GM12878 (cell line): ENCODE measurements around the gene ZNF628. TPM values are rescaled to one million over a fixed set of nuclear protein-coding genes. Genes with fewer than 3 reads are reported as not detected.
A peak's percentile ranks its signal among the peaks of the same experiment; 100 is the strongest.

Experiments used
- ATAC-seq: fragments of 200-7000 bp; cut with Tn5 transposase; 3 replicates; pipeline ENCODE4 v1.9.1; 2020; ENCODE audit warnings: mild to moderate bottlenecking, moderate library complexity
- BruUV-seq: library from RNA; stranded (reverse); fragments of 400-500 nt; replicated peaks from 2 replicates; lab custom pipeline; 2021; lab: Mats Ljungman, UMichigan
- CTCF ChIA-PET: fragments of 300-600 bp; sonication (Branson Sonifier 250); formaldehyde crosslinking; extraction: SDS; loops from one replicate; lab custom pipeline; 2021; ENCODE audit warnings: inconsistent platforms; lab: Yijun Ruan, JAX
- POLR2A ChIA-PET: fragments of 350-600 bp; formaldehyde crosslinking; extraction: SDS; loops from one replicate; lab custom pipeline; 2021; ENCODE audit warnings: inconsistent platforms; lab: Charles Lee
- RAD21 ChIA-PET: fragments of 300-600 bp; sonication (Branson Sonifier 250); formaldehyde crosslinking; loops from one replicate; lab custom pipeline; 2023; ENCODE audit warnings: antibody characterized with exemption; ENCODE audit not compliant: unreplicated experiment; lab: Charles Lee
- SMC1A ChIA-PET: fragments of 300-600 bp; sonication (Branson Sonifier 250); formaldehyde crosslinking; loops from one replicate; lab custom pipeline; 2023; ENCODE audit not compliant: unreplicated experiment, uncharacterized antibody; lab: Charles Lee
- DNase-seq: peaks from one replicate; pipeline ENCODE4 v3.0.0-alpha.2; 2011; ENCODE audit warnings: low read depth, low spot score
- FAIRE-seq: peaks from 3 replicates; lab custom pipeline; 2011; peaks lifted over from hg19 to GRCh38; lab: Jason Lieb, UNC
- H2AFZ ChIP-seq: 2 replicates; pipeline ENCODE4 v1.6.0; 2011; ENCODE audit warnings: low read depth, low read length, control low read depth; ENCODE audit not compliant: control insufficient read depth
- H3K27ac ChIP-seq: 2 replicates; pipeline ENCODE4 v1.5.1; 2011; ENCODE audit warnings: control low read depth; ENCODE audit not compliant: control insufficient read depth, insufficient read depth
- H3K27me3 ChIP-seq, 2 experiments: replicated peaks in 1 of 2; 2 replicates each; pipeline versions ENCODE4 v1.6.0 to v1.6.1; 2011; ENCODE audit warnings: low read length in 1 of 2; ENCODE audit not compliant: control insufficient read depth in 2 of 2, insufficient read depth in 2 of 2
- H3K36me3 ChIP-seq, 2 experiments: 2 replicates each; pipeline ENCODE4 v1.5.1; 2011; ENCODE audit warnings: low read length in 1 of 2; ENCODE audit not compliant: control insufficient read depth in 2 of 2, insufficient read depth in 2 of 2
- H3K4me1 ChIP-seq: 2 replicates; pipeline ENCODE4 v1.6.1; 2011; ENCODE audit warnings: mild to moderate bottlenecking, low read length, moderate library complexity, mixed read lengths; ENCODE audit not compliant: control insufficient read depth, insufficient read depth
- H3K4me2 ChIP-seq: 2 replicates; pipeline ENCODE4 v1.6.0; 2011; ENCODE audit warnings: control low read depth; ENCODE audit not compliant: control insufficient read depth, insufficient read depth
- H3K4me3 ChIP-seq: fragments of 200-600 bp; sonication (generic); 2 replicates; pipeline ENCODE4 v1.5.1; 2016
- H3K79me2 ChIP-seq: 2 replicates; pipeline ENCODE4 v1.6.0; 2011; ENCODE audit warnings: low read length; ENCODE audit not compliant: control insufficient read depth, insufficient read depth
- H3K9ac ChIP-seq: 2 replicates; pipeline ENCODE4 v1.8.0; 2011; ENCODE audit warnings: low read length, control low read depth, mixed read lengths; ENCODE audit not compliant: control insufficient read depth, insufficient read depth
- H3K9me3 ChIP-seq: replicated peaks from 3 replicates; pipeline ENCODE4 v1.5.1; 2011; ENCODE audit warnings: mild to moderate bottlenecking, low read length; ENCODE audit not compliant: control insufficient read depth, insufficient read depth
- H4K20me1 ChIP-seq: 2 replicates; pipeline ENCODE4 v1.6.0; 2011; ENCODE audit not compliant: control insufficient read depth, insufficient read depth
- BCL11A ChIP-seq: IDR thresholded peaks from 2 replicates; pipeline ENCODE4 v1.6.1; 2011; ENCODE audit warnings: low read depth, low read length
- CEBPB ChIP-seq, 2 experiments: fragments of 150-350 bp in 1 of 2; IDR thresholded peaks; 2 replicates each; pipeline ENCODE4 v1.6.1; 2012 to 2014; ENCODE audit warnings: low read depth in 2 of 2, low read length in 2 of 2, borderline replicate concordance in 1 of 2, inconsistent platforms in 1 of 2
- CUX1 ChIP-seq: IDR thresholded peaks from 2 replicates; pipeline ENCODE4 v1.6.1; 2012; ENCODE audit warnings: improper control_type of control experiment, low read depth, low read length; ENCODE audit not compliant: insufficient replicate concordance
- KDM1A ChIP-seq: fragments of 200-600 bp; sonication (generic); IDR thresholded peaks from 2 replicates; pipeline ENCODE4 v1.6.1; 2016; ENCODE audit warnings: borderline replicate concordance
- MEF2A ChIP-seq: IDR thresholded peaks from 2 replicates; pipeline ENCODE4 v1.6.1; 2011; ENCODE audit warnings: low read depth, mild to moderate bottlenecking, low read length, moderate library complexity; ENCODE audit not compliant: insufficient read depth
- MEF2B ChIP-seq: fragments of 450-650 bp; IDR thresholded peaks from 2 replicates; pipeline ENCODE4 v1.6.1; 2018; ENCODE audit warnings: mild to moderate bottlenecking, moderate library complexity; ENCODE audit not compliant: partially characterized antibody, poor library complexity, severe bottlenecking
- MXI1 ChIP-seq: fragments of 150-350 bp; IDR thresholded peaks from 2 replicates; pipeline ENCODE4 v1.6.1; 2011; ENCODE audit warnings: low read depth, mild to moderate bottlenecking, inconsistent platforms, low read length, improper control_type of control experiment
- SRF ChIP-seq, 2 experiments: IDR thresholded peaks; 2 replicates each; pipeline ENCODE4 v1.6.1; 2011; ENCODE audit warnings: low read depth in 2 of 2, low read length in 2 of 2, mild to moderate bottlenecking in 1 of 2, moderate library complexity in 1 of 2
- TCF12 ChIP-seq: IDR thresholded peaks from 2 replicates; pipeline ENCODE4 v1.6.1; 2011; ENCODE audit warnings: low read depth, mild to moderate bottlenecking, low read length
- ZBED1 ChIP-seq: IDR thresholded peaks from 2 replicates; pipeline ENCODE4 v1.6.1; 2016; ENCODE audit warnings: borderline replicate concordance
- WGBS: methylation state at CpG from one replicate; pipeline ENCODE4 v1.1.6; 2016; ENCODE audit warnings: low lambda C conversion rate; ENCODE audit not compliant: insufficient replicate concordance, insufficient coverage; ENCODE audit errors: missing lambda C conversion rate; 5-methylcytosine and 5-hydroxymethylcytosine counted together
- in situ Hi-C: fragments of 300-500 bp; cut with MboI; formaldehyde crosslinking; loops from 9 replicates; pipeline ENCODE4 v1.14.3; 2018; ENCODE audit warnings: mixed read lengths
- intact Hi-C: fragments of 100-400 bp; cut with micrococcal nuclease; formaldehyde crosslinking; loops from one replicate; pipeline ENCODE4 v1.14.2; 2022; ENCODE audit not compliant: unreplicated experiment
- polyA plus RNA-seq, 11 experiments: library from polyadenylated mRNA; depleted of rRNA in 4 of 11; unstranded in 6 of 11; stranded (reverse) in 5 of 11; fragments of >200 nt; fragmentation: Nextera tagmentation in 4 of 11; fragmentation: Illumina TruSeq in 1 of 11; extraction: Ambion mirVana in 4 of 11; extraction: Trizol in 1 of 11; gene quantifications; 1 replicate in 1 of 11; 2 replicates in 10 of 11; pipeline versions ENCODE4 v1.2.1 to v1.2.3, GENCODE V29; 2011 to 2016; ENCODE audit warnings: inconsistent platforms in 2 of 11, missing spikeins in 2 of 11, low read depth in 1 of 11
- total RNA-seq, 4 experiments: library from RNA; depleted of rRNA in 3 of 4; stranded (reverse); fragments of >200 nt in 3 of 4; fragmentation: Illumina TruSeq in 1 of 4; extraction: Trizol in 1 of 4; gene quantifications; 2 replicates each; pipeline versions ENCODE4 v1.2.1 to v1.2.3, GENCODE V29; 2013 to 2021
- TF ChIP-seq, protein P1 (sequence below): fragments of 450-650 bp; formaldehyde crosslinking; IDR thresholded peaks from 2 replicates; pipeline ENCODE4 v1.4.0; 2022; ENCODE audit warnings: mild to moderate bottlenecking, moderate library complexity

Gene ZNF628
- total and polyA plus RNA-seq, 10 of the 15 experiments (the other 5 are each of a cell fraction or from before 2014, with no cell fraction given), result 0.04 to 11.3 (median 1.6) TPM; not detected in 1

- TF ChIP-seq CUX1, result no peak
- no peak for TF ChIP-seq BCL11A
- no peak for TF ChIP-seq KDM1A
Measured at GRCh38 chr19:55503502-55504251, 27.3 kb downstream of the ZNF628 start (continued).

- Histone ChIP-seq H3K4me1 (peaks cover 5% of the 10 kb centered on the region), H3K9ac (no peak overlapping the region; the same call in 1 of the 2 replicates), H3K4me3 (no peak overlapping the region), H3K36me3 (no peaks in the 10 kb centered on the region), H2AFZ (peak overlapping the region; percentile 97; the same call in 1 of the 2 replicates), H3K27ac (peak overlapping the region; percentile 80; the same call in 1 of the 2 replicates), H4K20me1 (no peaks in the 10 kb centered on the region), H3K79me2 (no peaks in the 10 kb centered on the region), H3K4me2 (peak overlapping the region; percentile 58), H3K27me3 (no peaks in the 10 kb centered on the region), H3K9me3 (no peaks in the 10 kb centered on the region)
- FAIRE-seq, result no peak
- BruUV-seq, result no TSS peak
- ChIA-PET POLR2A (interaction anchor here (0.6 to 1.0 kb wide), 5 partner anchors 28 to 1409 kb away, joined by 3 to 6 read pairs (median 4); partner anchors contain the start of genes ISOC2 and ZNF628), RAD21 (interaction anchor here (0.7 to 1.7 kb wide), 24 partner anchors 19 to 386 kb away, joined by 3 to 34 read pairs (median 6); partner anchors contain the start of genes CCDC106, HSPBP1, ISOC2 and KMT5C), SMC1A (interaction anchor here (0.7 to 2.4 kb wide), 13 partner anchors 9 to 212 kb away, joined by 3 to 19 read pairs (median 5); partner anchors contain the start of genes ISOC2, NAT14, ZNF628 and ZNF865), CTCF (interaction anchor here (0.7 to 3.7 kb wide), 41 partner anchors 10 to 439 kb away, joined by 3 to 88 read pairs (median 9); partner anchors contain the start of genes FIZ1, ISOC2, KMT5C and NAT14)
- intact Hi-C loops (loop anchor here (1.0 kb wide), 1 partner anchor 36 kb away; no protein-coding TSS in a partner anchor), in situ Hi-C loops (no loop called here)
- ATAC-seq, result no peak
- WGBS, result 38% methylated on average over 13 of the region's 13 CpGs
- DNase-seq, result no peak
- no peak for TF ChIP-seq MEF2A
- TF ChIP-seq, protein P1, sequence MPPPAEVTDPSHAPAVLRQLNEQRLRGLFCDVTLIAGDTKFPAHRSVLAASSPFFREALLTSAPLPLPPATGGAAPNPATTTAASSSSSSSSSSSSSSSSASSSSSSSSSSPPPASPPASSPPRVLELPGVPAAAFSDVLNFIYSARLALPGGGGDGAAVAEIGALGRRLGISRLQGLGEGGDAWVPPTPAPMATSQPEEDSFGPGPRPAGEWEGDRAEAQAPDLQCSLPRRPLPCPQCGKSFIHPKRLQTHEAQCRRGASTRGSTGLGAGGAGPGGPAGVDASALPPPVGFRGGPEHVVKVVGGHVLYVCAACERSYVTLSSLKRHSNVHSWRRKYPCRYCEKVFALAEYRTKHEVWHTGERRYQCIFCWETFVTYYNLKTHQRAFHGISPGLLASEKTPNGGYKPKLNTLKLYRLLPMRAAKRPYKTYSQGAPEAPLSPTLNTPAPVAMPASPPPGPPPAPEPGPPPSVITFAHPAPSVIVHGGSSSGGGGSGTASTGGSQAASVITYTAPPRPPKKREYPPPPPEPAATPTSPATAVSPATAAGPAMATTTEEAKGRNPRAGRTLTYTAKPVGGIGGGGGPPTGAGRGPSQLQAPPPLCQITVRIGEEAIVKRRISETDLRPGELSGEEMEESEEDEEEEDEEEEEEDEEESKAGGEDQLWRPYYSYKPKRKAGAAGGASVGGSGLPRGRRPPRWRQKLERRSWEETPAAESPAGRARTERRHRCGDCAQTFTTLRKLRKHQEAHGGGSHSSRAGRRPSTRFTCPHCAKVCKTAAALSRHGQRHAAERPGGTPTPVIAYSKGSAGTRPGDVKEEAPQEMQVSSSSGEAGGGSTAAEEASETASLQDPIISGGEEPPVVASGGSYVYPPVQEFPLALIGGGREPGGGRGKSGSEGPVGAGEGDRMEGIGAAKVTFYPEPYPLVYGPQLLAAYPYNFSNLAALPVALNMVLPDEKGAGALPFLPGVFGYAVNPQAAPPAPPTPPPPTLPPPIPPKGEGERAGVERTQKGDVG (CRISPR knock-in tag), result no peak
- no peak for TF ChIP-seq KDM1A
- TF ChIP-seq CEBPB (IDR thresholded peaks at IDR 0.05; ENCODE audit: borderline replicate concordance in 1 of 2, low read depth in 2 of 2, low read length in 2 of 2), result no peak
- TF ChIP-seq MEF2B, result no peak
- no peak for TF ChIP-seq ZBED1
- no peak for TF ChIP-seq TCF12
- no peak for TF ChIP-seq SRF (IDR thresholded peaks at IDR 0.05; ENCODE audit: low read depth in 2 of 2, low read length in 2 of 2)
- TF ChIP-seq MXI1, result no peak
Measured at GRCh38 chr19:55504252-55504603, 27.8 kb downstream of the ZNF628 start.
